ENCODE results near the gene SEL1L3. TPM values are rescaled to one million over a fixed set of nuclear protein-coding genes. Genes with fewer than 3 reads are reported as not detected.

Gene SEL1L3
- total RNA-seq, 6 experiments from 2014 or later = 5.0 to 33.6 (median 13.3) TPM

DNA sequence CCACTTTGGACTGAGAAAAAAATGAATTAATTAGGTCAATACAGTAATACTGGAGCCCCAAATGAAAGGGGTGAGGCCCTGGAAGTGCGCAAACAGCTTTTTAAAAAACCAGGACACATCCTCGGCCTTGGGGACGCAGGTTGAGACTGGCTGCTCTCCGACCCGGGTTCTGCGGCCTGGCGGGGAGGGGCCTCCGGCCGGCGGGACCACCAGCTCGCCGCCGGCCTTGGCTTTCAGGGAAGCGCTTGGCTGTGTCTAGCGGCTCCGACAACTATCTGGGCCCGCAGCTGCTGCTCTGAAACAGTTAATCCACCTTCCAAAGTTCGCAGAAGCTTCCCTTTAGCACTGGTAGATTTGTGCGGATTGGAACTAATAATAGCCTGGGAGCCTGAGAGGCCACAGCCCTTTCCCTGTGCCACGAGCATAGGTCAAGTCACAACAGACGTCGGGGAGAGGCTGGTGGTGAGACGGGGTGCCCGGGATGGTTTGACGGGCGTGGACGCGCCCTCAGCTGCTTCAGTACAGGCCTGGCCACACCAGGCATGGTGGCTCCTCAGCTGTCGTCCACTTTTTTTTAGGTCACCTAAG lies 1.1 kb upstream of the SEL1L3 start:
- Histone ChIP-seq H3K4me3 (no peak overlapping the region), H3K4me1 (peaks cover 0 to 7% (median 0%) of the 10 kb centered on the region in 4 donors), H3K9me3 (no peaks in the 10 kb centered on the region), H3K27ac (no peak overlapping the region), H3K27me3 (no peaks in the 10 kb centered on the region), H3K36me3 (no peaks in the 10 kb centered on the region)
- 66% methylated on average over 5 of the region's 29 CpGs for WGBS (ENCODE audit: insufficient coverage, low coverage, low lambda C conversion rate, missing lambda C conversion rate)
- intact Hi-C loops (cut with DNase I) = no loop called here
- DNase-seq (no peak), ATAC-seq (no peak)
- TF ChIP-seq, protein P1, sequence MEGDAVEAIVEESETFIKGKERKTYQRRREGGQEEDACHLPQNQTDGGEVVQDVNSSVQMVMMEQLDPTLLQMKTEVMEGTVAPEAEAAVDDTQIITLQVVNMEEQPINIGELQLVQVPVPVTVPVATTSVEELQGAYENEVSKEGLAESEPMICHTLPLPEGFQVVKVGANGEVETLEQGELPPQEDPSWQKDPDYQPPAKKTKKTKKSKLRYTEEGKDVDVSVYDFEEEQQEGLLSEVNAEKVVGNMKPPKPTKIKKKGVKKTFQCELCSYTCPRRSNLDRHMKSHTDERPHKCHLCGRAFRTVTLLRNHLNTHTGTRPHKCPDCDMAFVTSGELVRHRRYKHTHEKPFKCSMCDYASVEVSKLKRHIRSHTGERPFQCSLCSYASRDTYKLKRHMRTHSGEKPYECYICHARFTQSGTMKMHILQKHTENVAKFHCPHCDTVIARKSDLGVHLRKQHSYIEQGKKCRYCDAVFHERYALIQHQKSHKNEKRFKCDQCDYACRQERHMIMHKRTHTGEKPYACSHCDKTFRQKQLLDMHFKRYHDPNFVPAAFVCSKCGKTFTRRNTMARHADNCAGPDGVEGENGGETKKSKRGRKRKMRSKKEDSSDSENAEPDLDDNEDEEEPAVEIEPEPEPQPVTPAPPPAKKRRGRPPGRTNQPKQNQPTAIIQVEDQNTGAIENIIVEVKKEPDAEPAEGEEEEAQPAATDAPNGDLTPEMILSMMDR (IDR thresholded peaks at IDR 0.05) = no peak
- TF ChIP-seq POLR2A (IDR thresholded peaks at IDR 0.05) = no peak

DNA sequence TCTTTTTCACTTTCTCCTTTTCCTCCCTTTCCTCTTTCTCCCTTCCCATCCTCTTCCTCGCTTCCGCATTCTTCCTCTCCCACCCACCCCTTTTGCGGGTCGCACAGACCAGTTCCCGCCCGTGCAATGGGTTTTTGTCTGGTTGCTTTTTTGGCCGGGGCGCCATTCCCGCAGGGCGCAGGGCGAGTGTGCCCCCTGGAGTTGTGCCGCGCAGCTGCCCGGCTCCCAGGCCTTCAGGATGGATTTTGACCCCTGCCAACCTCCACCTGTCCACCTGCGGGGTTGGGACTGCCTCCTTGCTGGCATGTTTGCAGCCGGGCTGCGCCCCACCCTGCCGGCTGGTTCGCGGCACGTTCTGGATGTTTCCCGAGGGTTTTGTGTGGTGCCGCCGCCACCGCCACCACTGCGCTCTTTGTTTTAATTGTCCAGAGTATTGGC lies 578 bp upstream of the SEL1L3 start:
- TF ChIP-seq, protein P1 (IDR thresholded peaks at IDR 0.05) = peak; percentile 26 to 31 (median 26)
- no peak for TF ChIP-seq POLR2A (IDR thresholded peaks at IDR 0.05)
- Histone ChIP-seq H3K4me3 (peak overlapping the region; percentile 46 to 75 (median 49)), H3K9me3 (no peaks in the 10 kb centered on the region), H3K4me1 (peaks cover 0 to 7% (median 0%) of the 10 kb centered on the region in 4 donors), H3K27ac (peak overlapping the region in 1 of 3 donors; percentile 22), H3K27me3 (no peaks in the 10 kb centered on the region), H3K36me3 (no peaks in the 10 kb centered on the region)
- intact Hi-C loops (cut with DNase I) = no loop called here
- WGBS (ENCODE audit: insufficient coverage, low coverage, low lambda C conversion rate, missing lambda C conversion rate) = 17% methylated on average over 19 of the region's 26 CpGs
- DNase-seq = peak; percentile 56 to 67 (median 64)
- peak; percentile 49 to 63 (median 56) for ATAC-seq

DNA sequence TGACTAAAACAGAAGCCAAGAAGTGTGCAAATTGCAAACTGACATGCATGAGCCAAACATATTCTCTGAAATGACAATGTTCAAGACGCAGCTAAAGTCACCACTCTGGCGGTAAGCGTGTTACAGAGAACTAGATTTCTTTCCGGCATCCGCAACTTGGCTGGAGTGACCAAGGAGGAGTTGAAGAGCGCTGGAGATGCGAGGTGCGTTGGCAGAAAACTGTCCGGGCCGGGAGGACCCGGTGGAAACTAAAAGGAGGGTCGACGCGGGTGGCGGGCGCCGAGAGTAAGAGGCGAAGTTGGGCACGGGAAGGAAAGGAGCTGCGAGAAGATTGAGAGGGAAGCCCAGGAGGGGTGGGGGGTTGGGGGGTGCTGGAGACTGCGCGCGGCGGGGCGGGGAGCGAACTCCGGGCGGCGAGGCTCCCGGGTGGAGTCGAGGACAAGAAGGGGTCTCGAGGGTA lies 807 bp downstream of the SEL1L3 start:
- H3K4me1 ChIP-seq = peaks cover 0 to 7% (median 0%) of the 10 kb centered on the region in 4 donors
- intact Hi-C loops (cut with DNase I) = no loop called here
- DNase-seq = peak in 2 of 3 donors; percentile 37 to 47

DNA sequence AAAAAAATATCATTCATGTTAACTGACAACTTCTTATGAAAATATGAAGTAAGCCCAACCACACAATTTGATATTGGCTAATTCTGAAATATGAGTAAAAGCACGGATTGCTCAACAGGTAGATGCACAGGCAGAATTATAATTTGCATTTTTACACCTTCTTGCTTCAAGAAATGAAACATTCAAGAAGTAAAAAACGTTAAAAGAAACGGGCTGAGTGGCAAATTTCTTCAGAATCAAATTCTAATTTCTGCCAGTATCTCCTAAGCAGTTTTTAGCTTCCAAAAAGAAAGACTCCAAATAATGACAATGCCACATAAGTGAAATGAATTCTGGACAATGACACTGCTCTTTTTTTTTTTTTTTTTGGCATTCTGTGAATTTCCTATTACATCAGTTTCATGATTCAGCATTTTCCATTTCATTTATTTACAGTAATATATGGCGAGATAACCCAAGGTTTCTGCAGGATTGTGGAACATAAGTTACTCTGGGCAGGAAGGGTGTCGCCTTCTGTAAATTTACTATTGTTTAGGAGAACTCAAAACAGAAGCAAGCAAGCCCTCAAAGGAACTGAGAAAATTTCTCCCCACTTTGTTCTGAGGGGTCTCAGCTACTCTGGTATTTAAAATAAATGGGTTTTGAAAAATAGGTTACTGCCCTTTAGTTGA lies 1.4 kb downstream of the SEL1L3 start:
- Histone ChIP-seq H3K4me3 (peak overlapping the region; percentile 75 to 89 (median 75)), H3K9me3 (no peaks in the 10 kb centered on the region), H3K27ac (peak overlapping the region; percentile 26 to 79 (median 60)), H3K4me1 (peaks cover 0 to 7% (median 0%) of the 10 kb centered on the region in 4 donors), H3K27me3 (no peaks in the 10 kb centered on the region), H3K36me3 (no peaks in the 10 kb centered on the region)
- 34% methylated on average over 5 of the region's 5 CpGs for WGBS (ENCODE audit: insufficient coverage, low coverage, low lambda C conversion rate, missing lambda C conversion rate)
- no peak for TF ChIP-seq POLR2A (IDR thresholded peaks at IDR 0.05)
- TF ChIP-seq, protein P1 (IDR thresholded peaks at IDR 0.05) = no peak
- peak in 2 of 4 donors; percentile 4 to 13 for ATAC-seq
- DNase-seq = no peak
- intact Hi-C loops (cut with DNase I) = no loop called here

More for the DNA sequence above, 807 bp downstream of the SEL1L3 start:
- TF ChIP-seq, protein P1 (IDR thresholded peaks at IDR 0.05) = no peak
- no peak for TF ChIP-seq POLR2A (IDR thresholded peaks at IDR 0.05)
- Histone ChIP-seq H3K4me3 (peak overlapping the region; percentile 75 to 89 (median 75)), H3K27me3 (no peaks in the 10 kb centered on the region), H3K9me3 (no peaks in the 10 kb centered on the region), H3K36me3 (no peaks in the 10 kb centered on the region), H3K27ac (peak overlapping the region; percentile 26 to 79 (median 60))
- peak; percentile 4 to 30 (median 24) for ATAC-seq
- 0% methylated on average over 20 of the region's 32 CpGs for WGBS (ENCODE audit: insufficient coverage, low coverage, low lambda C conversion rate, missing lambda C conversion rate)
